ENCODE measurements around the gene PSAPL1. TPM values are rescaled to one million over a fixed set of nuclear protein-coding genes. Genes with fewer than 3 reads are reported as not detected.

PSAPL1 gene, protein sequence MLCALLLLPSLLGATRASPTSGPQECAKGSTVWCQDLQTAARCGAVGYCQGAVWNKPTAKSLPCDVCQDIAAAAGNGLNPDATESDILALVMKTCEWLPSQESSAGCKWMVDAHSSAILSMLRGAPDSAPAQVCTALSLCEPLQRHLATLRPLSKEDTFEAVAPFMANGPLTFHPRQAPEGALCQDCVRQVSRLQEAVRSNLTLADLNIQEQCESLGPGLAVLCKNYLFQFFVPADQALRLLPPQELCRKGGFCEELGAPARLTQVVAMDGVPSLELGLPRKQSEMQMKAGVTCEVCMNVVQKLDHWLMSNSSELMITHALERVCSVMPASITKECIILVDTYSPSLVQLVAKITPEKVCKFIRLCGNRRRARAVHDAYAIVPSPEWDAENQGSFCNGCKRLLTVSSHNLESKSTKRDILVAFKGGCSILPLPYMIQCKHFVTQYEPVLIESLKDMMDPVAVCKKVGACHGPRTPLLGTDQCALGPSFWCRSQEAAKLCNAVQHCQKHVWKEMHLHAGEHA
- not detected for polyA plus RNA-seq (ENCODE audit: low read depth in 6 of 6)

DNA sequence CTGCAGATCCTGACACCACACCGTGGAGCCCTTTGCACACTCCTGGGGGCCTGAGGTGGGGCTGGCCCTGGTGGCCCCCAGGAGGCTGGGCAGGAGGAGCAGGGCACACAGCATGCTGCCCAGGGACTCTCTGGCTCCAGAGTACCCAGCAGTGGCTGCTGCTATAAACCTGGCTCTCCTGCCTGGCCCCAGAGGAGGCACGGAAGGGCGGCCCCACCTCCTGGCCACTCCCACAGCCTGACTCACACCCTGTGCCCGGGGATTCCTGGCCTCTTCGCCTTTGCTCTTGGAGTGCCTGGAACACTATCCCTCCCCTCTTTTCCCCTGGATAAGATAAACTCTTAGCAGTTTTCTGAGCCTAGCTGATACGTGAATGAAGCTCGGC lies at the start of gene PSAPL1:
Gene PSAPL1 (minus strand): TSS at position 165 of the 385 bp plus-strand sequence. CDS start 51 bp downstream, at position 114.
- ATAC-seq (ENCODE audit: low read depth in 2 of 2) (no peak), DNase-seq (no peak)
- no peak within 1 kb of the TSS for H3K4me3 Mint-ChIP-seq
- no peaks in the 10 kb centered on the region for H3K9me3 Mint-ChIP-seq
- H3K36me3 Mint-ChIP-seq: no peaks in the 10 kb centered on the region
- no peak within 1 kb of the TSS for H3K27ac Mint-ChIP-seq
- H3K4me1 Mint-ChIP-seq: peaks cover 0 to 6% (median 0%) of the 10 kb centered on the region in 3 donors
- H3K27me3 Mint-ChIP-seq: no peaks in the 10 kb centered on the region

- ATAC-seq (ENCODE audit: low read depth in 2 of 2) (no peak), DNase-seq (no peak)
- H3K27ac Mint-ChIP-seq: no peak overlapping the region
- H3K4me3 Mint-ChIP-seq: no peak overlapping the region
- H3K27me3 Mint-ChIP-seq: peaks cover 0 to under 1% (median 0%) of the 10 kb centered on the region in 3 donors
- no peaks in the 10 kb centered on the region for H3K4me1 Mint-ChIP-seq
- peaks cover 0 to 4% (median 0%) of the 10 kb centered on the region in 7 donors for H3K9me3 Mint-ChIP-seq
- no peaks in the 10 kb centered on the region for H3K36me3 Mint-ChIP-seq
Observed at GRCh38 chr4:7481227-7481626, 46.5 kb upstream of the PSAPL1 start.

- Mint-ChIP-seq H3K36me3 (no peaks in the 10 kb centered on the region), H3K4me3 (no peak overlapping the region), H3K4me1 (no peaks in the 10 kb centered on the region), H3K9me3 (peaks cover 0 to 4% (median 0%) of the 10 kb centered on the region in 7 donors), H3K27ac (no peak overlapping the region), H3K27me3 (no peaks in the 10 kb centered on the region)
- ATAC-seq (ENCODE audit: low read depth in 2 of 2) (no peak), DNase-seq (no peak)
Observed at GRCh38 chr4:7480423-7480822, 45.7 kb upstream of the PSAPL1 start.

DNA sequence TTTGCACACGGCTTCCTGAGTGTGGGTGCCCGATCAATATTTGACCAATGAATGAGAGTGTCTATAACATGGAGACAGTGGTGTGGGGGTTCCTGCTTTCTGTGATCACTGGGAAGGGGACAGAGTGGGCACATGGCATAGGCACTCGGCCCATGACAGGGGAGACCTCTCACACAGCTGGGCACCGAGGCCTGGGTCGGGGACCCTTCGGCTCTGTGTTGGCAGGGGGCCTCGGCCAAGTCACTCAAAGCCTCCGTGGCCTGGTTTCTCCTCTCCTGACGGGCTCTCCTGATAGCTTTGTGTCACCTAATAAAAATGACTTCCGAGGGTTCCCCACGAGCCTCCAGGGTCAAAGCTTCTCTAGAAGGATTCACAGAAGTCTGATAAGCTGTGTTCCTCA lies 43.9 kb upstream of the PSAPL1 start:
- DNase-seq: no peak
- H3K9me3 Mint-ChIP-seq: peaks cover 0 to 5% (median 0%) of the 10 kb centered on the region in 7 donors
- H3K4me3 Mint-ChIP-seq: no peak overlapping the region
- no peak overlapping the region for H3K27ac Mint-ChIP-seq
- no peaks in the 10 kb centered on the region for H3K4me1 Mint-ChIP-seq
- peaks cover 0 to 4% (median 0%) of the 10 kb centered on the region in 3 donors for H3K27me3 Mint-ChIP-seq
- no peaks in the 10 kb centered on the region for H3K36me3 Mint-ChIP-seq
- ATAC-seq (ENCODE audit: low read depth in 2 of 2): no peak

- no peaks in the 10 kb centered on the region for H3K36me3 Mint-ChIP-seq
- no peaks in the 10 kb centered on the region for H3K4me1 Mint-ChIP-seq
- no peak for ATAC-seq (ENCODE audit: low read depth in 2 of 2)
- H3K9me3 Mint-ChIP-seq: peaks cover 0 to 5% (median 0%) of the 10 kb centered on the region in 7 donors
- H3K27ac Mint-ChIP-seq: no peak overlapping the region
- no peak overlapping the region for H3K4me3 Mint-ChIP-seq
- H3K27me3 Mint-ChIP-seq: peaks cover 0 to 10% (median 8%) of the 10 kb centered on the region in 3 donors
- DNase-seq: no peak
Observed at GRCh38 chr4:7477695-7478094, 43.0 kb upstream of the PSAPL1 start.

DNA sequence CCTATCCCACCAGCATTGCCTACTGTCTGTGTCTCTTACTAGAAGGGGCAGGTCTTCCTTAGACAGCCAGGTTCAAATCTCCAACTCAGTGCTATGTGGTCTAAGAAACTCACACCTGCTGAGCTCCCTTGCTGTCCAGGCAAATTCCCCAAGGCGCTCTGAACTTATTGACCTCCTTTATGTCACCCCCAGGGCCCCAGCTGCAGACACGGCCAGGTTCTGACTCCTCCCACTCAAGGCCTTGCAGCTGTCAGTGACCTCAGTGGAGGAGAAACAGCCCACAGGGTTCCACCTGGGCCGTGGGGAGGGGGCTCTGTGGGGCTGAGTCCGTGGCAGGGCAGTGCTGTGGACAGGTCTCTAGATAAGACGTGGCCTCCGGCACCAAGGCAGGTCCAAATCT lies 42.1 kb upstream of the PSAPL1 start:
- ATAC-seq (ENCODE audit: low read depth in 2 of 2) (no peak), DNase-seq (no peak)
- H3K4me1 Mint-ChIP-seq: no peaks in the 10 kb centered on the region
- no peak overlapping the region for H3K27ac Mint-ChIP-seq
- peaks cover 0 to 4% (median 0%) of the 10 kb centered on the region in 7 donors for H3K9me3 Mint-ChIP-seq
- H3K4me3 Mint-ChIP-seq: no peak overlapping the region
- no peaks in the 10 kb centered on the region for H3K36me3 Mint-ChIP-seq
- peaks cover 0 to 18% (median 16%) of the 10 kb centered on the region in 3 donors for H3K27me3 Mint-ChIP-seq

DNA sequence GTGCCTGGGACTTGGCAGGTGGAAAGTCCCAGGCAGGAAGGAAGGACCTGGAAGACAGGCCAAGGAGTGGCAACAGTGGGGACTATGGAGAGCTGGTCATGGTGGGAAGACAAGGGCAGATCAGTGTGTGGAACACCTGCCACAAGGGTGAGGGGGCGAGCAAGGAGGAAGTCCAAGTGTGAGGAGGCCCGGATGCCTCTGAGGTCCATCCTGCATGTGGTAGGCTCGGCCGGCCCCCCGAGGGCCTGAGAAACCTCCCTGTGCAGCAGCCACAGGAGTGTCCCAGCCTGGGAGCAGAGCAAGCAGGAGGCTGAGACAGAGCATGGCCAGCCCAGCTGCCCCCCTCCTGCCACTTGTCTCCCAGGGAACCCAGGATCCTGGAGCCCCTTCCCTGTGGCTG lies 40.5 kb upstream of the PSAPL1 start:
- ATAC-seq (ENCODE audit: low read depth in 2 of 2) (no peak), DNase-seq (no peak)
- Mint-ChIP-seq H3K4me1 (no peaks in the 10 kb centered on the region), H3K4me3 (no peak overlapping the region), H3K36me3 (no peaks in the 10 kb centered on the region), H3K9me3 (peaks cover 0 to 3% (median 0%) of the 10 kb centered on the region in 7 donors), H3K27ac (no peak overlapping the region), H3K27me3 (peaks cover 0 to 29% (median 24%) of the 10 kb centered on the region in 3 donors)

GRCh38 chr4:7474320-7474719 lies 39.6 kb upstream of the PSAPL1 start:
- H3K9me3 Mint-ChIP-seq: peaks cover 0 to 3% (median 0%) of the 10 kb centered on the region in 7 donors
- H3K4me3 Mint-ChIP-seq: no peak overlapping the region
- DNase-seq (no peak), ATAC-seq (ENCODE audit: low read depth in 2 of 2) (no peak)
- H3K36me3 Mint-ChIP-seq: no peaks in the 10 kb centered on the region
- H3K27me3 Mint-ChIP-seq: peaks cover 0 to 29% (median 26%) of the 10 kb centered on the region in 3 donors
- H3K27ac Mint-ChIP-seq: no peak overlapping the region
- H3K4me1 Mint-ChIP-seq: no peaks in the 10 kb centered on the region

DNA sequence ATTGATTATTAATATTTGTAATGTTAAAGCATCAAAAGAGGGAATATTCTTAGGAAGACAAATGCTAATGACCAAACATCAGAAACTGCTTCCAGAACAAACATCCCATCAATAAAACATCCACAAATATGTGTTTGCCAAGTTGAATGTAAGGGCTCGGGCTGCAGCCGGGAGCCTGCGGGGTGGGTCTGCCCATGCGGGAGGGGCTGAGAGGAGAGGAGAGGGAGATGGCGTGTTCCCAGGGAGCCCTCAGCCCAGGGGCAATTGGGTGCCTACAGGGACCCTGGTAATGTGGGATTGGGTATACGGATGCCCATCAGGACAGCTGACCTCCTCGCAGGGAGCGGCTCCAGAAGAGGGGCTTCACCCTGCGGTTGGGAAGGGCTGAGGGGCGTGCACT lies 38.4 kb upstream of the PSAPL1 start:
- no peaks in the 10 kb centered on the region for H3K36me3 Mint-ChIP-seq
- DNase-seq: no peak
- no peak overlapping the region for H3K4me3 Mint-ChIP-seq
- H3K27me3 Mint-ChIP-seq: peaks cover 0 to 34% (median 29%) of the 10 kb centered on the region in 3 donors
- H3K4me1 Mint-ChIP-seq: peaks cover 0 to 4% (median 0%) of the 10 kb centered on the region in 3 donors
- no peak for ATAC-seq (ENCODE audit: low read depth in 2 of 2)
- peaks cover 0 to 9% (median 2%) of the 10 kb centered on the region in 7 donors for H3K9me3 Mint-ChIP-seq
- no peak overlapping the region for H3K27ac Mint-ChIP-seq

DNA sequence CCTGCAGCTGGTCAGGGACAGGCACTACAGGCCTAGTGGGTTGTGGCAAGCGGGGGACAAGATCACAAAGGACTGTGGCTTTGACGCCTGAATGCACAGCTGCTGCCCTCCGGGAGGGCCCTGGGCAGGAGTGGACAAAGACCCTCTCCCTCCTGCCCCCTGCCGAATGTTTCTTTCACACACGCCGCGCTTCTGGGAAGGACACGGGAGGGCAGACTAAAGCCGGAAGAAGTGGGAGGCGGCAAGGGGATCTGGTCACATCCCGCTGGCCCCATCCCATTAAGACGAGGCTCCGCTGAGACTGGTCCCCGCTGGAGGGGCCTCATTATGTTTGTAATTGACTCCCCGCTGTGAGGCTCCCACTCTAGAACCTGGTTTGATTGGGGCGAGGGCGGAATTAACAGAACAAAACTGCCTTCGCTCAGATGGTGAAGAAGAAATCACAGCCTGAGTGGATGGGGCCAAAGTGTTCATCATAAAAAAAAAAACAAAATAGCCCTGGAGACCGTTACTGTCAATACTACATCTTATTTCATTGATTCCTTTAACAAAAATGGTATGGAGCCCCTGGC lies 37.8 kb upstream of the PSAPL1 start:
- Mint-ChIP-seq H3K36me3 (no peaks in the 10 kb centered on the region), H3K4me1 (peaks cover 0 to 4% (median 0%) of the 10 kb centered on the region in 3 donors), H3K9me3 (peaks cover 0 to 9% (median 2%) of the 10 kb centered on the region in 7 donors), H3K27me3 (peaks cover 0 to 34% (median 29%) of the 10 kb centered on the region in 3 donors), H3K27ac (no peak overlapping the region), H3K4me3 (no peak overlapping the region)
- DNase-seq: no peak
- ATAC-seq (ENCODE audit: low read depth in 2 of 2): no peak

DNA sequence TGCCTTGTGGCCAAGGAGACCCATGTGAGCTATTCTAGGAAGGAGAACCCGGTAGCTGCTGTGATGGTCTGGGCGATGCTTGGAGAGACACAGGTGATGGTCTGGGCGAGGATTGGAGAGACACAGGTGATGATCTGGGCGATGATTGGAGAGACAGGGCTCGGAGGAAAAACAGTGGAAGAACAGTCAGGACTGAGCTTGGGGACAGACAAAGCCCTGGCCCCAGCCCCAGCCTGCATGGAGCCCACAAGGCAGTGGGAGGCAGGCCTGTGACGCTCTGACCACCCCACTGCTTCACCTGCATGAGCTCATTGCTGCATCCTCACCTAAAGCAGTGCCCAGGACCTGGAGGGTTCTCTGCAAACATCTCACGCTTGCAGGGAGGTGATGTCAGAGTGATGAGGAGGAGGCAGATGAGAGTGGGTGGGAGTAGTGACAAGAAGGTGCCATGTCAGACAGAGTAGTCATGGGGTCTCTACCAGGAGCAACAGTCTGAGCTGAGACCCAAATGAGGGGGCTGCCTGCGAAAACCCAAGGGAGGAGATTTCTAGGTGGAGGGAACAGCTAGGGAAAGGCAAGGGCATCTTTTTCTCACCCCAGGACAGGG lies 35.9 kb upstream of the PSAPL1 start:
- H3K4me3 Mint-ChIP-seq: no peak overlapping the region

DNA sequence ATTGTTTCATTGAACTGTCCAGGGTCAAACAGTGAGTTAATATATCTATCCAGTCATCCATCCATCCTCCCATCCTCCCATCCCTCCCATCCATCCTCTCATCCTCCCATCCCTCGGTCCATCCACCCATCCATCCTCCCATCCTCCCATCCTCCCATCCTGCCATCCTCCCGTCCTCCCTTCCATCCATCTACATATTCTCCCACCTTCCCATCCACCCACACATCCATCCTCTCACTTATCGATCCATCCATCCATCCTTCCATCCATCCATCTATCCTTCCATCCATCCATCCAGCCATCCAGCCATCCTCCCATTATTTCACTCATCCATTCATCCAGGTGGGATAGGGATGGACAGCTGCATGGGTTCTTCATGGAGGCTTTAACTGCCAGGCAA lies 35.4 kb upstream of the PSAPL1 start:
- peaks cover 0 to 4% (median 0%) of the 10 kb centered on the region in 3 donors for H3K4me1 Mint-ChIP-seq
- no peak for ATAC-seq (ENCODE audit: low read depth in 2 of 2)
- peaks cover 0 to 34% (median 28%) of the 10 kb centered on the region in 3 donors for H3K27me3 Mint-ChIP-seq
- no peak for DNase-seq
- H3K27ac Mint-ChIP-seq: no peak overlapping the region
- no peak overlapping the region for H3K4me3 Mint-ChIP-seq
- no peaks in the 10 kb centered on the region for H3K36me3 Mint-ChIP-seq
- peaks cover 0 to 9% (median 5%) of the 10 kb centered on the region in 7 donors for H3K9me3 Mint-ChIP-seq

More for the DNA sequence above, 35.9 kb upstream of the PSAPL1 start:
- ATAC-seq (ENCODE audit: low read depth in 2 of 2): no peak
- H3K36me3 Mint-ChIP-seq: no peaks in the 10 kb centered on the region
- no peak overlapping the region for H3K27ac Mint-ChIP-seq
- DNase-seq: no peak
- H3K4me1 Mint-ChIP-seq: peaks cover 0 to 4% (median 0%) of the 10 kb centered on the region in 3 donors
- peaks cover 0 to 9% (median 2%) of the 10 kb centered on the region in 7 donors for H3K9me3 Mint-ChIP-seq
- H3K27me3 Mint-ChIP-seq: peaks cover 0 to 34% (median 29%) of the 10 kb centered on the region in 3 donors

- Mint-ChIP-seq H3K4me3 (no peak overlapping the region), H3K9me3 (peaks cover 0 to 10% (median 7%) of the 10 kb centered on the region in 7 donors), H3K4me1 (peaks cover 0 to 4% (median 0%) of the 10 kb centered on the region in 3 donors), H3K27ac (no peak overlapping the region), H3K27me3 (peaks cover 0 to 34% (median 25%) of the 10 kb centered on the region in 3 donors), H3K36me3 (no peaks in the 10 kb centered on the region)
- ATAC-seq (ENCODE audit: low read depth in 2 of 2) (no peak), DNase-seq (no peak)
Observed at GRCh38 chr4:7469023-7469422, 34.3 kb upstream of the PSAPL1 start.
